NCI-H2029 (cell line): ENCODE data around the gene PAK1.

Experiments used
- DNase-seq: peaks from one replicate; lab custom pipeline; 2025; lab: John Stamatoyannopoulos, UW

Gene PAK1

GRCh38 chr11:77371646-77372045, 102.2 kb downstream of the PAK1 start:
- DNase-seq = no peak

GRCh38 chr11:77370217-77370616, 103.7 kb downstream of the PAK1 start:
- no peak for DNase-seq

GRCh38 chr11:77361184-77361583, 112.7 kb downstream of the PAK1 start:
- no peak for DNase-seq

GRCh38 chr11:77359481-77359880, 114.4 kb downstream of the PAK1 start:
- DNase-seq = no peak

- no peak for DNase-seq
Observed at GRCh38 chr11:77353131-77353530, 120.8 kb downstream of the PAK1 start.

GRCh38 chr11:77351281-77351886, 122.5 kb downstream of the PAK1 start:
- DNase-seq = no peak

- DNase-seq = no peak
Observed at GRCh38 chr11:77347948-77348347, 125.9 kb downstream of the PAK1 start.

GRCh38 chr11:77346906-77347603, 126.8 kb downstream of the PAK1 start:
- no peak for DNase-seq

GRCh38 chr11:77345621-77346020, 128.3 kb downstream of the PAK1 start:
- no peak for DNase-seq

GRCh38 chr11:77340501-77340900, 133.4 kb downstream of the PAK1 start:
- DNase-seq = no peak

- no peak for DNase-seq
Observed at GRCh38 chr11:77332259-77332658, 141.6 kb downstream of the PAK1 start.

- no peak for DNase-seq
Observed at GRCh38 chr11:77325159-77325558, 148.7 kb downstream of the PAK1 start.

- DNase-seq = no peak
Observed at GRCh38 chr11:77324508-77324907, 149.4 kb downstream of the PAK1 start.

- no peak for DNase-seq
Observed at GRCh38 chr11:77322926-77323590, 150.8 kb downstream of the PAK1 start.

GRCh38 chr11:77322506-77322905, 151.4 kb downstream of the PAK1 start:
- no peak for DNase-seq

GRCh38 chr11:77320351-77320750, 153.5 kb downstream of the PAK1 start:
- no peak for DNase-seq

GRCh38 chr11:77318600-77318999, 155.3 kb downstream of the PAK1 start:
- DNase-seq = no peak

GRCh38 chr11:77316733-77317342, 157.1 kb downstream of the PAK1 start:
- no peak for DNase-seq

- no peak for DNase-seq
Observed at GRCh38 chr11:77312107-77312506, 161.8 kb downstream of the PAK1 start.

- DNase-seq = no peak
Observed at GRCh38 chr11:77311701-77312100, 162.2 kb downstream of the PAK1 start.

- no peak for DNase-seq
Observed at GRCh38 chr11:77310721-77311120, 163.2 kb downstream of the PAK1 start.

- no peak for DNase-seq
Observed at GRCh38 chr11:77309401-77310085, 164.4 kb downstream of the PAK1 start.
